ENCODE data around the gene HAPLN3. TPM values are rescaled to one million over a fixed set of nuclear protein-coding genes. Genes with fewer than 3 reads are reported as not detected.

The HAPLN3 gene
- polyA plus RNA-seq, 1 donor from 2014 or later = not detected

DNA sequence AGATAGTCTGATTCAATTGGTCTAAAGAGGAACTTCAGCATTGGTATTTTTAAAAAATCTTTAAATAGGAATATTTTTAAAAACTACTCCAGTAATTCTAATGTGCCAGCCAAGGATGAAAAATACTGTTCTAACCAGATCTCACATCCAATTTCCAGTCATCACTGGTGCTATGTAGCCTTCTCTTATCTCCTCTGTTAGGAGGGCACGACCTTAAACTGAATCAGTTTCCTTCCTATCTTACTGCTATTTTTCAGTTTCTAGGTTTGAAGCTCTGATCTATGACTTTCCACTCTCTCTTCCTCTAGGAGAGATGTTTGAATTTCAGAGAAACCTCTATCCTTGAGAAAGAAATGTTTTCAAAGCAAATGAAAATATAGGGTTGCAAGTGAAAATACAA lies 31.9 kb downstream of the HAPLN3 start:
- H4K20me1 ChIP-seq (ENCODE audit: insufficient read depth) = no peaks in the 10 kb centered on the region
- H3K4me2 ChIP-seq (ENCODE audit: low read length) = no peak overlapping the region
- TF ChIP-seq RAD21 (conservative IDR thresholded peaks at IDR 0.05) (no peak), POLR2AphosphoS5 (IDR thresholded peaks at IDR 0.05) (no peak), SMC3 (conservative IDR thresholded peaks at IDR 0.05; ENCODE audit: poor library complexity) (no peak), TAF1 (IDR thresholded peaks at IDR 0.05; ENCODE audit: low read depth) (no peak), EP300 (conservative IDR thresholded peaks at IDR 0.05; ENCODE audit: poor library complexity, severe bottlenecking) (no peak), MXI1 (conservative IDR thresholded peaks at IDR 0.05; ENCODE audit: poor library complexity, severe bottlenecking) (no peak), EZH2 (IDR thresholded peaks at IDR 0.05; ENCODE audit: borderline replicate concordance, insufficient read depth, low read length, poor library complexity, severe bottlenecking) (no peak)
- TF ChIP-seq, protein P1, sequence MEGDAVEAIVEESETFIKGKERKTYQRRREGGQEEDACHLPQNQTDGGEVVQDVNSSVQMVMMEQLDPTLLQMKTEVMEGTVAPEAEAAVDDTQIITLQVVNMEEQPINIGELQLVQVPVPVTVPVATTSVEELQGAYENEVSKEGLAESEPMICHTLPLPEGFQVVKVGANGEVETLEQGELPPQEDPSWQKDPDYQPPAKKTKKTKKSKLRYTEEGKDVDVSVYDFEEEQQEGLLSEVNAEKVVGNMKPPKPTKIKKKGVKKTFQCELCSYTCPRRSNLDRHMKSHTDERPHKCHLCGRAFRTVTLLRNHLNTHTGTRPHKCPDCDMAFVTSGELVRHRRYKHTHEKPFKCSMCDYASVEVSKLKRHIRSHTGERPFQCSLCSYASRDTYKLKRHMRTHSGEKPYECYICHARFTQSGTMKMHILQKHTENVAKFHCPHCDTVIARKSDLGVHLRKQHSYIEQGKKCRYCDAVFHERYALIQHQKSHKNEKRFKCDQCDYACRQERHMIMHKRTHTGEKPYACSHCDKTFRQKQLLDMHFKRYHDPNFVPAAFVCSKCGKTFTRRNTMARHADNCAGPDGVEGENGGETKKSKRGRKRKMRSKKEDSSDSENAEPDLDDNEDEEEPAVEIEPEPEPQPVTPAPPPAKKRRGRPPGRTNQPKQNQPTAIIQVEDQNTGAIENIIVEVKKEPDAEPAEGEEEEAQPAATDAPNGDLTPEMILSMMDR (IDR thresholded peaks at IDR 0.05; ENCODE audit: poor library complexity, severe bottlenecking) = no peak
- TF ChIP-seq, protein P2, sequence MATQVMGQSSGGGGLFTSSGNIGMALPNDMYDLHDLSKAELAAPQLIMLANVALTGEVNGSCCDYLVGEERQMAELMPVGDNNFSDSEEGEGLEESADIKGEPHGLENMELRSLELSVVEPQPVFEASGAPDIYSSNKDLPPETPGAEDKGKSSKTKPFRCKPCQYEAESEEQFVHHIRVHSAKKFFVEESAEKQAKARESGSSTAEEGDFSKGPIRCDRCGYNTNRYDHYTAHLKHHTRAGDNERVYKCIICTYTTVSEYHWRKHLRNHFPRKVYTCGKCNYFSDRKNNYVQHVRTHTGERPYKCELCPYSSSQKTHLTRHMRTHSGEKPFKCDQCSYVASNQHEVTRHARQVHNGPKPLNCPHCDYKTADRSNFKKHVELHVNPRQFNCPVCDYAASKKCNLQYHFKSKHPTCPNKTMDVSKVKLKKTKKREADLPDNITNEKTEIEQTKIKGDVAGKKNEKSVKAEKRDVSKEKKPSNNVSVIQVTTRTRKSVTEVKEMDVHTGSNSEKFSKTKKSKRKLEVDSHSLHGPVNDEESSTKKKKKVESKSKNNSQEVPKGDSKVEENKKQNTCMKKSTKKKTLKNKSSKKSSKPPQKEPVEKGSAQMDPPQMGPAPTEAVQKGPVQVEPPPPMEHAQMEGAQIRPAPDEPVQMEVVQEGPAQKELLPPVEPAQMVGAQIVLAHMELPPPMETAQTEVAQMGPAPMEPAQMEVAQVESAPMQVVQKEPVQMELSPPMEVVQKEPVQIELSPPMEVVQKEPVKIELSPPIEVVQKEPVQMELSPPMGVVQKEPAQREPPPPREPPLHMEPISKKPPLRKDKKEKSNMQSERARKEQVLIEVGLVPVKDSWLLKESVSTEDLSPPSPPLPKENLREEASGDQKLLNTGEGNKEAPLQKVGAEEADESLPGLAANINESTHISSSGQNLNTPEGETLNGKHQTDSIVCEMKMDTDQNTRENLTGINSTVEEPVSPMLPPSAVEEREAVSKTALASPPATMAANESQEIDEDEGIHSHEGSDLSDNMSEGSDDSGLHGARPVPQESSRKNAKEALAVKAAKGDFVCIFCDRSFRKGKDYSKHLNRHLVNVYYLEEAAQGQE (IDR thresholded peaks at IDR 0.05; ENCODE audit: borderline replicate concordance) = no peak
- H3K9ac ChIP-seq (ENCODE audit: low read length) = no peak overlapping the region
- H3K9me3 ChIP-seq (ENCODE audit: low read length) = no peaks in the 10 kb centered on the region
- H3K27ac ChIP-seq (ENCODE audit: low read length) = no peak overlapping the region
- no peaks in the 10 kb centered on the region for H3K27me3 ChIP-seq (ENCODE audit: insufficient read depth, low read depth, low read length)
- H3K9me2 ChIP-seq (ENCODE audit: insufficient read depth, low read length) = no peaks in the 10 kb centered on the region
- H3K4me3 ChIP-seq (ENCODE audit: low read length) = no peak overlapping the region
- no peaks in the 10 kb centered on the region for H3K79me2 ChIP-seq (replicated peaks; ENCODE audit: insufficient read depth, low read length)
- no peaks in the 10 kb centered on the region for H3K36me3 ChIP-seq (ENCODE audit: insufficient read depth, low read length)
- H2AFZ ChIP-seq (ENCODE audit: low read depth, low read length) = no peak overlapping the region
- H3F3A ChIP-seq (ENCODE audit: insufficient read depth, low read length, poor library complexity, severe bottlenecking) = no peaks in the 10 kb centered on the region

DNA sequence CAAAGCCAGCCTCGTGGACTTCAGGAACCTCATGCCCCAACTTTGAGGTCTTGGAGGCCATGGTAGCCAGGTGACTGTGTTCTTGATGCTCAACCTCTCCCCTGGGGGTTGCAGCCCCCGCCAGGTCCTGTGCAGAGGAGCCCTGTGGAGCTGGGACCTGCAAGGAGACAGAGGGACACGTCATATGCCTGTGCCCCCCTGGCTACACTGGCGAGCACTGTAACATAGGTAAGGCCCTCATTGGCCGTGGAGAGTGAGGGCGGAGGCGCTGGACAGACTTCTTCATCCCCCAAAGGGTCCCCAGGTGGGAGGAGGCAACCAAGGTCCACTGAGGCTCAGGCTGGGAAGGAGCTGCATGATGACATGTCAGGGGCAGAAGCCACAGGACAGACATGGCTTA lies 35.1 kb downstream of the HAPLN3 start:
- Histone ChIP-seq H3F3A (ENCODE audit: insufficient read depth, low read length, poor library complexity, severe bottlenecking) (no peaks in the 10 kb centered on the region), H3K79me2 (replicated peaks; ENCODE audit: insufficient read depth, low read length) (no peaks in the 10 kb centered on the region), H3K27me3 (ENCODE audit: insufficient read depth, low read depth, low read length) (no peaks in the 10 kb centered on the region), H3K27ac (ENCODE audit: low read length) (no peak overlapping the region), H2AFZ (ENCODE audit: low read depth, low read length) (no peak overlapping the region), H3K9me2 (ENCODE audit: insufficient read depth, low read length) (no peaks in the 10 kb centered on the region), H3K4me2 (ENCODE audit: low read length) (no peak overlapping the region), H3K9me3 (ENCODE audit: low read length) (no peaks in the 10 kb centered on the region), H4K20me1 (ENCODE audit: insufficient read depth) (no peaks in the 10 kb centered on the region), H3K36me3 (ENCODE audit: insufficient read depth, low read length) (no peaks in the 10 kb centered on the region), H3K9ac (ENCODE audit: low read length) (no peak overlapping the region), H3K4me3 (ENCODE audit: low read length) (no peak overlapping the region)
- no peak for TF ChIP-seq TAF1 (IDR thresholded peaks at IDR 0.05; ENCODE audit: low read depth)
- TF ChIP-seq POLR2AphosphoS5 (IDR thresholded peaks at IDR 0.05) = no peak
- no peak for TF ChIP-seq EP300 (conservative IDR thresholded peaks at IDR 0.05; ENCODE audit: poor library complexity, severe bottlenecking)
- TF ChIP-seq RAD21 (conservative IDR thresholded peaks at IDR 0.05) = no peak
- TF ChIP-seq EZH2 (IDR thresholded peaks at IDR 0.05; ENCODE audit: borderline replicate concordance, insufficient read depth, low read length, poor library complexity, severe bottlenecking) = no peak
- TF ChIP-seq, protein P2 (IDR thresholded peaks at IDR 0.05; ENCODE audit: borderline replicate concordance) = no peak
- TF ChIP-seq, protein P1 (IDR thresholded peaks at IDR 0.05; ENCODE audit: poor library complexity, severe bottlenecking) = no peak
- no peak for TF ChIP-seq SMC3 (conservative IDR thresholded peaks at IDR 0.05; ENCODE audit: poor library complexity)
- TF ChIP-seq MXI1 (conservative IDR thresholded peaks at IDR 0.05; ENCODE audit: poor library complexity, severe bottlenecking) = no peak

All from neural cell (in vitro differentiated cells).